Erythroblast (primary cell): ENCODE results near the gene CLSTN2.

ENCODE experiments used
- GATA1 ChIP-seq: IDR thresholded peaks from 2 replicates; pipeline ENCODE4 v1.6.1; 2011; ENCODE audit warnings: low read depth, mild to moderate bottlenecking, control low read depth, low read length, moderate library complexity
- POLR2A ChIP-seq: IDR thresholded peaks from 2 replicates; pipeline ENCODE4 v1.6.1; 2011; ENCODE audit warnings: mild to moderate bottlenecking, low read length

- TF ChIP-seq POLR2A (no peak), GATA1 (no peak)
Measured at GRCh38 chr3:140599496-140599895, 664.5 kb downstream of the CLSTN2 start.
